ENCODE data around the gene PLAC9.

Gene PLAC9

GRCh38 chr10:80156216-80156615, 23.7 kb downstream of the PLAC9 start:
- Histone ChIP-seq H3K36me3 (ENCODE audit: low read length) (no peaks in the 10 kb centered on the region), H4K20me1 (ENCODE audit: low read depth, low read length) (no peaks in the 10 kb centered on the region), H3K9me3 (ENCODE audit: insufficient read depth, low read length) (no peaks in the 10 kb centered on the region), H2AFZ (ENCODE audit: low read depth, low read length, severe bottlenecking) (no peak overlapping the region), H3K4me3 (ENCODE audit: insufficient read depth, low read length, poor library complexity, severe bottlenecking) (no peak overlapping the region), H3K9ac (ENCODE audit: low read length) (no peak overlapping the region), H3K4me2 (ENCODE audit: low read depth, low read length, poor library complexity, severe bottlenecking) (no peak overlapping the region), H3K27me3 (ENCODE audit: low read length) (no peaks in the 10 kb centered on the region), H3F3A (ENCODE audit: insufficient read depth) (no peaks in the 10 kb centered on the region), H3K27ac (ENCODE audit: low read depth, low read length) (no peak overlapping the region), H3K9me2 (replicated peaks; ENCODE audit: insufficient read depth, low read length) (no peaks in the 10 kb centered on the region), H3K79me2 (ENCODE audit: insufficient read depth, low read length) (no peaks in the 10 kb centered on the region)
- no peak for TF ChIP-seq CTCF (IDR thresholded peaks at IDR 0.05; ENCODE audit: insufficient read depth, low read length, poor library complexity, severe bottlenecking)
- TF ChIP-seq EZH2phosphoT487 (conservative IDR thresholded peaks at IDR 0.05; ENCODE audit: low read length) = no peak

GRCh38 chr10:80157561-80157960, 25.0 kb downstream of the PLAC9 start:
- Histone ChIP-seq H4K20me1 (ENCODE audit: low read depth, low read length) (no peaks in the 10 kb centered on the region), H3K9me2 (replicated peaks; ENCODE audit: insufficient read depth, low read length) (no peaks in the 10 kb centered on the region), H3K9me3 (ENCODE audit: insufficient read depth, low read length) (no peaks in the 10 kb centered on the region), H2AFZ (ENCODE audit: low read depth, low read length, severe bottlenecking) (no peak overlapping the region), H3K27me3 (ENCODE audit: low read length) (no peaks in the 10 kb centered on the region), H3K36me3 (ENCODE audit: low read length) (no peaks in the 10 kb centered on the region), H3K4me3 (ENCODE audit: insufficient read depth, low read length, poor library complexity, severe bottlenecking) (no peak overlapping the region), H3F3A (ENCODE audit: insufficient read depth) (no peaks in the 10 kb centered on the region), H3K9ac (ENCODE audit: low read length) (no peak overlapping the region), H3K4me2 (ENCODE audit: low read depth, low read length, poor library complexity, severe bottlenecking) (no peak overlapping the region), H3K79me2 (ENCODE audit: insufficient read depth, low read length) (no peaks in the 10 kb centered on the region), H3K27ac (ENCODE audit: low read depth, low read length) (no peak overlapping the region)
- TF ChIP-seq EZH2phosphoT487 (conservative IDR thresholded peaks at IDR 0.05; ENCODE audit: low read length) (no peak), CTCF (IDR thresholded peaks at IDR 0.05; ENCODE audit: insufficient read depth, low read length, poor library complexity, severe bottlenecking) (no peak)

GRCh38 chr10:80158126-80158525, 25.6 kb downstream of the PLAC9 start:
- Histone ChIP-seq H4K20me1 (ENCODE audit: low read depth, low read length) (no peaks in the 10 kb centered on the region), H2AFZ (ENCODE audit: low read depth, low read length, severe bottlenecking) (no peak overlapping the region), H3F3A (ENCODE audit: insufficient read depth) (no peaks in the 10 kb centered on the region), H3K79me2 (ENCODE audit: insufficient read depth, low read length) (no peaks in the 10 kb centered on the region), H3K9ac (ENCODE audit: low read length) (no peak overlapping the region), H3K4me2 (ENCODE audit: low read depth, low read length, poor library complexity, severe bottlenecking) (no peak overlapping the region), H3K9me2 (replicated peaks; ENCODE audit: insufficient read depth, low read length) (no peaks in the 10 kb centered on the region), H3K36me3 (ENCODE audit: low read length) (no peaks in the 10 kb centered on the region), H3K27ac (ENCODE audit: low read depth, low read length) (no peak overlapping the region), H3K27me3 (ENCODE audit: low read length) (no peaks in the 10 kb centered on the region), H3K4me3 (ENCODE audit: insufficient read depth, low read length, poor library complexity, severe bottlenecking) (no peak overlapping the region), H3K9me3 (ENCODE audit: insufficient read depth, low read length) (no peaks in the 10 kb centered on the region)
- no peak for TF ChIP-seq EZH2phosphoT487 (conservative IDR thresholded peaks at IDR 0.05; ENCODE audit: low read length)
- TF ChIP-seq CTCF (IDR thresholded peaks at IDR 0.05; ENCODE audit: insufficient read depth, low read length, poor library complexity, severe bottlenecking) = no peak

Measured in SU-DHL-6 (cell line).